GM10266 (cell line): ENCODE data around the gene TXNDC8.

Experiments used
- DNase-seq: peaks from one replicate; pipeline ENCODE4 v3.0.0; 2012; ENCODE audit errors: extremely low spot score
- CTCF ChIP-seq: IDR thresholded peaks from 2 replicates; pipeline ENCODE4 v1.5.1; 2012; ENCODE audit warnings: mild to moderate bottlenecking, low read depth; ENCODE audit not compliant: control insufficient read depth, insufficient read depth; ENCODE audit errors: missing control alignments

Gene TXNDC8

DNA sequence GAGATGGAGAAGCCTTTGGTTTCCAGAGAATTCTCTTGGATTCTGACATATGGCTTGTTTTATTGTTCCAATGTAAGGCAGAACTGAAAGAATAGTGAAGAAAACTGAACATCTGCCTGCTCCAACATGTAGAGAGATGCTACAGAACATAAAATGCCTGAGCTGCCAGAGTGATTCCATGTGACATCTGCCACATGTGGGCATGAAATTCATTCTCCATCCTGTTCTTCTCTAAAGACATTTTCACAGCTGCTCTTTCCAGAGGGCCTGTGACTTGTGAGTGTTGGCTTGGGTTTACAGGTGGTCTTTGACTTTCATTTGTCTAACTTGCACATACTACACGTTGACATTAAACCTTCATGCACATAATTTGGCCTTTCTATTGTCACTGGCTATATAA is 47.7 kb downstream of the TXNDC8 start:
- DNase-seq: no peak
- no peak for TF ChIP-seq CTCF

GRCh38 chr9:110288503-110288902 is 49.2 kb downstream of the TXNDC8 start:
- DNase-seq: no peak
- TF ChIP-seq CTCF: no peak

GRCh38 chr9:110287289-110287680 is 50.4 kb downstream of the TXNDC8 start:
- no peak for DNase-seq
- no peak for TF ChIP-seq CTCF

DNA sequence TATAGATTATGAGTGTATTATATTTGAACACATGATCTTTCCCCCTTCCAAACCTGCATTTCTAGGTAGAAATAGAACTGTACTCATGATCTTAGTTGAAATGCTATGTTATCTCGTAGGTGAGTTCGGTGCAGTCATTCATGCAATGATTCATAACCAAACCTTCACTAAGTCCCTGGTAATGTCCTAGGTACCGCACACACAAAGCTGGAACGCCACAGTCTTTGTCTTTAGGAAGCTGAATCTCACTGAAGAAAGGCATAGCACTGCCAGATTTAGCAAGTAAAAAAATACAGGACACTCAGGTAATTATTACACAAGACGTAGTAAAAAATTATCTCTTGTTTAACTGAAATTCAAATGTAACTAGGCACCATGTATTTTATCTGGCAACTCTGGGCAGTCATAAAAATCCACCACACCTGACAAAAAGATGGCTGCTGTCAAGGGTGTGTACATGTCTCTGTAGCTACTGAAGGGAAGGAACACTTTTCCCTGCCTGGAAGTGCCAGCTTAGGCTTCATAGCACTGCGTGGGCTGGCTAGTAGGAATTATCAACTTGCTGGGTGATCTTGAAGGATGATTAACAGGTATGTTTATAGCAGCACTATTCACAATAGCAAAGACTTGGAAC is 53.3 kb downstream of the TXNDC8 start:
- TF ChIP-seq CTCF: no peak
- DNase-seq: no peak

DNA sequence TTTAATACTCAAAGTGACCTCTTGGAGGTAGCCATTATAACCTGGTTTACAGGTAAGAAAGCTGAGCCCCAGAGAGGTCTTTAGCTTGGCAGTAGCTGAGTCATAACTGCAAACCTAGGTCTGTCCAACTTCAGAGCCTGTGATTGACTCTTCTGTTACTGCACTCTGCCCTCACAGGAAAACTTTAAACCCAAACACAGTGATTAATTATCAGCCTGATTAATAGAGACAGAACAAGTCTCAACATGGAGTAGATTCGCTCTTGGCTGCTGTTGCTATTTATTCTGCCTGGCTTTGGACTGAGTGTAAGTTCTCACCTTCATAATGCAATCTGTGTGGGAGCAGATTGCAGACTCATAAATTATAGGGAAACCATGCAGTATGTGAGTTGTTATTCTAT is 53.9 kb downstream of the TXNDC8 start:
- DNase-seq: no peak
- no peak for TF ChIP-seq CTCF

GRCh38 chr9:110282739-110283081 is 55.0 kb downstream of the TXNDC8 start:
- TF ChIP-seq CTCF: no peak
- DNase-seq: no peak

GRCh38 chr9:110282018-110282738 is 55.5 kb downstream of the TXNDC8 start:
- DNase-seq: no peak
- no peak for TF ChIP-seq CTCF
